ENCODE measurements around the gene NOL4L.

The NOL4L gene

DNA sequence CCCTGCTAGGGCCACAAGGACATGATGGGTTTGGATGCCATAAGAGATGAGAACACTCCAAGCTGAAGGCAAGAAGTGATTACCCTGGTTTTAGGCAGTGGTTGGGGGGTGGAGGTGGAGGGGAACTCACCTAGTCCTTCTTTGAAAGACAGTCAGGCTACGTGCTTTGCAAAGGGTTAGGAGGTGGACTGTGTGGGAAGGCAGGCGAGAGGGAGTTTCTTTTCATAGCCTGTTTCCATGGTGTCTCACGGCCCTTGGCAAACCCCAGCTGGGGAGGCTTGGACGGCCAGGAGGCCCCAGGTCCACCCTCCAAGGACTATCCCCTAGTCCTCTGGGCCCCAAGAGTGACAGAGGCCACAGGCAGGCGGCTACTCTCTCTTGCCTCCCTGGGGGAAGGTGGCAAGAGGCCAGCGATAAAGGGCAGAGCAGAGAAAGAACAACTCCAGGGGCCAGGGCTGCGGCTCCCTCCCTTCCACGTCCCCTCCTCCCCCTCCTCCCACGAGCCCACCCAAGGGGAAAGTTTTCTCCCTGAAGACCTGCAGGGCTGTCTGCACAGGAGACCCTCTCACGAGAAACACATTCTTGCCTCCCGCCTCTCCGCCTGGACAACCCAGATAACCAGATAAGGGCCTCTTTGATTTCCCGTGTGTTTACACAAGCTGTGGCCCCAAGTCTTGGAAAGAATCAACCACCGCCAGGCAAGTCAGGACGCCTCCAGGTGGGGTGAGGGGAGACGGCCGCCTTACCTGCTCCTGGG lies 74.4 kb downstream of the NOL4L start:
- TF ChIP-seq POU2F2 (IDR thresholded peaks at IDR 0.05; ENCODE audit: low read depth, low read length) = no peak
- no peak for DNase-seq (ENCODE audit: insufficient read length, low spot score)
- no peak for FAIRE-seq

DNA sequence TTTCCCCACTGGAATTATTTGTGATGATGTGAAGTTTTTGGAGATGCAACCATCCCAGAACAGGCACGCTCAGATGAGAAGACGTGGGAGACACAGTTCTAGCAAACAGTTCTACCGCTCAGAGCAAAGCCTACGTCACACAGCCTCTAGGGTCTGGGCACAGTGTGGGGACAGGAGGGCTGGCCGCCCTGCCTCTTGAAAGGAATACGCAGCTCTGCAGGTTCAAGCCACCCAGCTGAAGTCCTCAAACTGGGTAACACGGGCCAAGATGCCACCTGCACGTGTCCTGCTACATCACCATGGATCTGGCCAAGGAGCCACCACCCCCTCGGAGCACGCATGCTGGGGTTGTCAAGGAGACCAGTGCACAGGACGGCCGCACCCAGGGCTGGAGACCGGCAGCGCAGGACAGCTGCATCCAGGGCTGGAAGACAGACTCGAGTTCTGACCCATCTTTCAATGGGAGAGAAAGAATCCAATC lies 75.0 kb downstream of the NOL4L start:
- DNase-seq (ENCODE audit: insufficient read length, low spot score) = no peak
- TF ChIP-seq POLR2AphosphoS5 (IDR thresholded peaks at IDR 0.05; ENCODE audit: low read depth, low read length) = no peak
- no peak for TF ChIP-seq SPI1 (IDR thresholded peaks at IDR 0.05; ENCODE audit: low read depth, low read length)
- TF ChIP-seq PAX5 (IDR thresholded peaks at IDR 0.05; ENCODE audit: insufficient read depth, low read length, severe bottlenecking) = no peak
- TF ChIP-seq POLR2A (IDR thresholded peaks at IDR 0.05; ENCODE audit: low read depth, low read length) = no peak
- no peak for TF ChIP-seq POU2F2 (IDR thresholded peaks at IDR 0.05; ENCODE audit: low read depth, low read length)
- TF ChIP-seq TAF1 (IDR thresholded peaks at IDR 0.05; ENCODE audit: low read depth, low read length) = no peak
- FAIRE-seq = no peak

DNA sequence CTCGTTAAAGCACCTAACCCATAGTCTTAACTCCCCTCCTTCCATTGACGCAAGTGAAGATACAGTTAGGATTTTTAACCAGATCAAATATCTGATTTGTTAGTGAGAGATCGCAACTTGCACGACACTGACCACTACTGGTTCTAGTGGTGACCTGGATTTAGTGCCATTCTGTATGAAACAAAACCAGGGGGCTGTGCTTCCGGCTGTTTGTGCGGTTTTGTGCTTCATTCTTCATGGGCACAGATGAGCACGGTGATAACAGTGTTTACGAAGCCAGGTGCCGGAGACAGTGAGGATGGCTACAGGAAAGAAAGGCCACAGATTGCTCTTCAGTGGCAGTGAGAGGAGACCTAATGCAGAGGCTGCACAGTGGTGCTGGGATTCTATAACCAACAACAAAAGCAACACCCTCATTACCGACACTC lies 75.5 kb downstream of the NOL4L start:
- FAIRE-seq (peak; percentile 77), DNase-seq (ENCODE audit: insufficient read length, low spot score) (no peak)
- no peak for TF ChIP-seq POLR2A (IDR thresholded peaks at IDR 0.05; ENCODE audit: low read depth, low read length)
- no peak for TF ChIP-seq POLR2AphosphoS5 (IDR thresholded peaks at IDR 0.05; ENCODE audit: low read depth, low read length)
- no peak for TF ChIP-seq POU2F2 (IDR thresholded peaks at IDR 0.05; ENCODE audit: low read depth, low read length)
- TF ChIP-seq TAF1 (IDR thresholded peaks at IDR 0.05; ENCODE audit: low read depth, low read length) = no peak
- TF ChIP-seq PAX5 (IDR thresholded peaks at IDR 0.05; ENCODE audit: insufficient read depth, low read length, severe bottlenecking) = no peak
- no peak for TF ChIP-seq SPI1 (IDR thresholded peaks at IDR 0.05; ENCODE audit: low read depth, low read length)

DNA sequence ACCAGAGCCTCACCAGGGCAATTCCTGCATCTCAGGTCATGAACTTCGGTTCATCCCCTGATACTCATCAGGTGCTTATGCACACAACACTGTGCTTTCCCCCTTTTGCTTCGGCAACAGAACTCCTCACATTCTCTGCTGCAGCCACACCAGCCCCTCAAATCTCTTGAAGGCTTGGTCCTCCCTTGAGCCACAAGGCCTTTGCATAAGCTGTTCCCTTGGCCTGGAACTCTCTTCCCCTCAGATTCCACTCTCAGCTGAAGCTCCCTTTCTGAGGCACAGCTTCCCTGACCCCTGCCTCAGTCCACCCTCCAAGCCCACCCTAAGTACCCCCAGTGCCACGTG lies 76.4 kb downstream of the NOL4L start:
- TF ChIP-seq POU2F2 (IDR thresholded peaks at IDR 0.05; ENCODE audit: low read depth, low read length) (no peak), TAF1 (IDR thresholded peaks at IDR 0.05; ENCODE audit: low read depth, low read length) (no peak), SPI1 (IDR thresholded peaks at IDR 0.05; ENCODE audit: low read depth, low read length) (no peak)
- no peak for FAIRE-seq
- no peak for DNase-seq (ENCODE audit: insufficient read length, low spot score)

DNA sequence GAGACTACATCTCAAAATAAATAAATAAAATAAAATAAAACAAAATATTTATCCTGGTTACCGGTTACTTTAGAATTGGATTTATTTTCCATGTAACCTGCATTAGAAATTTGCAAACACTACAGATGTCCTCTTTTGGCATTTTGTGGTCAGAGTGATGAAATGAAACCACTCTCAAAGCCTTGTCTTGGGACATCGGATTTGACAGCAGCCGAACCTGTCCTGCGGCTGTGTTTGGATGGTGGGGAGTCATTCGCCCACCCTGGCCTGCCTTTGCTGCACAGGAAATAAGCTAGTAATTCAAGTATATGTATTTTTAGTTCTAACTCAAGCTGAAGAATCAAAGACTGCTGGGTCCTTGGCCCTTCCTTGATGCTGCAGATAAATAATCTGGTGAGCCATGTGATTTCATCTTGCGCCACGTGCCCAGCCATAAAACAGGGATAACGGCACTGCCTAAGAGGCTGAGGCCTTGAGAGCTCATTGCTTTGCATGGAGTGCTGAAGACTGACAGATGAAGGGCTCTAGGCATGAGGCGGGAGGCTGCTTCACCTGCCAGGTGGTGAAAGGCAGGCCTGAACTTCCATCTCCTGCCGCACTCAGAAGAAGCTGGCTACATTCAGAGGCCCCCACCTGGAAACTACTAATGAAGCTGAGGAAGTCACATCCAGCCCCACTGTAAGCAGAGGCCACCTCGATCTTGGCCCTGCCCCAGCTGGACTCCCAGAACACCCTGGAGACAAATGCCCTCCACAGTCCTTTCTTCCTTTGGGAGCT lies 76.9 kb downstream of the NOL4L start:
- no peak for TF ChIP-seq PAX5 (IDR thresholded peaks at IDR 0.05; ENCODE audit: insufficient read depth, low read length, severe bottlenecking)
- TF ChIP-seq SPI1 (IDR thresholded peaks at IDR 0.05; ENCODE audit: low read depth, low read length) = no peak
- TF ChIP-seq POLR2A (IDR thresholded peaks at IDR 0.05; ENCODE audit: low read depth, low read length) = no peak
- no peak for TF ChIP-seq TAF1 (IDR thresholded peaks at IDR 0.05; ENCODE audit: low read depth, low read length)
- no peak for TF ChIP-seq POLR2AphosphoS5 (IDR thresholded peaks at IDR 0.05; ENCODE audit: low read depth, low read length)
- no peak for DNase-seq (ENCODE audit: insufficient read length, low spot score)
- no peak for FAIRE-seq

DNA sequence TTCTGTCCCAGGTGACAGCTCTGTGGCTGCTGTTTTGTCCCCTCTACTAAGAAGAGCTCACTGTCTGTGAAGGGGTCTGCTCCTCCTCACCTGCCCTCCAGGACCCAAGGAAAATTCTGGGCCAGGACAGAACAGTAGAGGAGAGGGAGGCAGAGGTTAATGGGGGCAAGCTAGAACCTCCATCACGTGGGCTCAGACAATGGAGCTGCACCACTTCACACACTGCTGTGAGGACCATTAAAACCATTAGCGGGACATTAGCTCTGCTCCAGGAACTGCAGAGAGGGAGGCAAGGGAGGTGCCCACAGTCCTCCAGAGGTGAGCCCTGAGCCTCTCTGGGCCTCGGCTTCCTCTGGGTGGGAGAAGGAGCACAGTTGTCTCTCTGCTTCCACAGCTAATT lies 78.4 kb downstream of the NOL4L start:
- TF ChIP-seq TAF1 (IDR thresholded peaks at IDR 0.05; ENCODE audit: low read depth, low read length) (no peak), POU2F2 (IDR thresholded peaks at IDR 0.05; ENCODE audit: low read depth, low read length) (no peak), PAX5 (IDR thresholded peaks at IDR 0.05; ENCODE audit: insufficient read depth, low read length, severe bottlenecking) (no peak), SPI1 (IDR thresholded peaks at IDR 0.05; ENCODE audit: low read depth, low read length) (no peak), POLR2A (IDR thresholded peaks at IDR 0.05; ENCODE audit: low read depth, low read length) (no peak), POLR2AphosphoS5 (IDR thresholded peaks at IDR 0.05; ENCODE audit: low read depth, low read length) (no peak)

DNA sequence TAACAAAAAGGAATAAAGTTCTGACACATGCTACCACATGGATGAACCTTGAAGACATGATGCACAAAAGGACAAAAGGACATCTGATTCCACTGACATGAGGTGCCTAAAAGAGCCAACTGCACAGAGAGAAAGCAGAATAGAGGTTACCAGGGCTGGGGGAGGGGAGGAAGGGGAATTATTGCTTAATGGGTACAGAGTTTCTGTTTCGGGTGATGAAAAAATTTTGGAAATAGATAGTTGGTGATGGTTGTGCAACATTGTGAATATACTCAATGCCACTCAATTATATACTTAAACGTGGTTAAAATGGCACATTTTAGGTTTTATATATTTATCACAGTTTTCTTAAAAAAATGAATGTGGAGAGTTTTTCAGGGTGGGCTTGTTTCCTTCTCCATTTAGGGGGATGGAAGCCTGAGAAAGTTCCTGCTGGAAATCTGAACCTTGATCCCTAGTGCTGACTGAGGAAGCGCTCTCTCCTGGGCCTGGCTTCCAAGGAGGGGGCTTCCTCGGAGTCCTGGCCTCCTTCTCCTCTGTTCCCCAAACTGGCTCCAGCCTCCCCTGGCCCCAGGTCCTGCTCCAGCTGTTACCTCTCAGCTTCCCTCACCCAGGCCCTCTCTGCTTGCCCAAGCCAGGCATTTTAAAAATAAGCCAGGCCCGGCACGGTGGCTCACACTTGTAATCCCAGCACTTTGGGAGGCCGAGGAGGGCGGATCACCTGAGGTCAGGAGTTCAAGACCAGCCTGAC lies 79.2 kb downstream of the NOL4L start:
- DNase-seq (ENCODE audit: insufficient read length, low spot score) (no peak), FAIRE-seq (no peak)
- TF ChIP-seq SPI1 (IDR thresholded peaks at IDR 0.05; ENCODE audit: low read depth, low read length) (no peak), POLR2AphosphoS5 (IDR thresholded peaks at IDR 0.05; ENCODE audit: low read depth, low read length) (no peak)

More for the DNA sequence above, 78.4 kb downstream of the NOL4L start:
- DNase-seq (ENCODE audit: insufficient read length, low spot score) (no peak), FAIRE-seq (no peak)

DNA sequence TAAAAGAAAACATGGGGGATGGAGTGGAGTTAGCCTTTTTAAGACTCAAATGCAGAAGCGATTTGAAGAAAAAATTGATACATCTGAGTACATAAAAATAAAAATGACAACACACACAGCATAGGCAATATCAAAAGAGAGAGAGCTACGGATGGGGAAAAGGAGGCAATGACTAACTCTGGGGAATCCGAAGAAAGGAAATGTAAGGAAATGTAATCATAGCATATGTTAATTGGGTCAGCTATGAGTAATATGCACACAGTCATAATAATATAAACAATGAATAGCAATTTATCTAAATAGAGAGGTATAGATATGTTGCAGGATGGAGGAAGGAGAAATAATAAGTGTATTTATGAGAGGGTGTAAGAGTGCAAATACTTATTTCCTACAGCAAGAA lies 83.4 kb downstream of the NOL4L start:
- TF ChIP-seq POLR2AphosphoS5 (IDR thresholded peaks at IDR 0.05; ENCODE audit: low read depth, low read length) (no peak), TAF1 (IDR thresholded peaks at IDR 0.05; ENCODE audit: low read depth, low read length) (no peak), POU2F2 (IDR thresholded peaks at IDR 0.05; ENCODE audit: low read depth, low read length) (no peak), POLR2A (IDR thresholded peaks at IDR 0.05; ENCODE audit: low read depth, low read length) (no peak), PAX5 (IDR thresholded peaks at IDR 0.05; ENCODE audit: insufficient read depth, low read length, severe bottlenecking) (no peak), SPI1 (IDR thresholded peaks at IDR 0.05; ENCODE audit: low read depth, low read length) (no peak)
- FAIRE-seq = no peak
- DNase-seq (ENCODE audit: insufficient read length, low spot score) = no peak

DNA sequence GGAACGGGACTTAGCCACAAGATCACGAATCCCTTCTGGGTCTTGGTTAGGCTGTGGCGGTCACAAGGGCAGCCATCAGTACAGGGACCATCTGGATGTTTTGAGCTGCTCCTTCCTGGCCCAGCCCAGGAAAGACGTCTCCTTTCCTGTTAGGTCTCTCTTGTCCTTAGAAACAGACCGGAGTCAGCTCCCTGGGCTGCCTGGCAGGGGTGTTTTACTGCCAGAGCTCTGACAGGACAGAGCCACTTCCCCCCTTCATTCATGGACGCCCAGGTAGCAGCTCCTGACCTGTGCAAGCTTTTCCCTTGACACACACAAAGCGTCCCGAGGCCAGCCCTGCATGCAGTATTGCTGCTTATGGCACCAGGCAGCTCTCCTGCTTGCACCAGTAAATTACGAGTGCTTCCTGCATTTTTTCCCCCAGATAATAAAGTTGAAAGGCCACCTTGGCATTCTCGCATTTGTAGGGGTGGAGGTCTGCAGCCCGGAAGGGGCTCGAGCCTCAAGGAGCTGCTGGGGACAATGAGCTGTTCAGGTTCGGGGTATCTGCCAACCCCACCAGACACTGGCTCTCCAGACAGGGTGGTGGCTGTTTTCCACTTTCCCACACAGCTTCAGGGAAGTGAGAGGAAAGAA lies 87.4 kb downstream of the NOL4L start:
- DNase-seq (ENCODE audit: insufficient read length, low spot score) (no peak), FAIRE-seq (no peak)
- no peak for TF ChIP-seq POLR2AphosphoS5 (IDR thresholded peaks at IDR 0.05; ENCODE audit: low read depth, low read length)
- no peak for TF ChIP-seq SPI1 (IDR thresholded peaks at IDR 0.05; ENCODE audit: low read depth, low read length)
- TF ChIP-seq POU2F2 (IDR thresholded peaks at IDR 0.05; ENCODE audit: low read depth, low read length) = no peak
- TF ChIP-seq POLR2A (IDR thresholded peaks at IDR 0.05; ENCODE audit: low read depth, low read length) = no peak
- no peak for TF ChIP-seq PAX5 (IDR thresholded peaks at IDR 0.05; ENCODE audit: insufficient read depth, low read length, severe bottlenecking)
- no peak for TF ChIP-seq TAF1 (IDR thresholded peaks at IDR 0.05; ENCODE audit: low read depth, low read length)
